Measurements from ENCODE around the gene TMEM198.
A peak's percentile ranks its signal among the peaks of the same experiment; 100 is the strongest.

TMEM198 gene

DNA sequence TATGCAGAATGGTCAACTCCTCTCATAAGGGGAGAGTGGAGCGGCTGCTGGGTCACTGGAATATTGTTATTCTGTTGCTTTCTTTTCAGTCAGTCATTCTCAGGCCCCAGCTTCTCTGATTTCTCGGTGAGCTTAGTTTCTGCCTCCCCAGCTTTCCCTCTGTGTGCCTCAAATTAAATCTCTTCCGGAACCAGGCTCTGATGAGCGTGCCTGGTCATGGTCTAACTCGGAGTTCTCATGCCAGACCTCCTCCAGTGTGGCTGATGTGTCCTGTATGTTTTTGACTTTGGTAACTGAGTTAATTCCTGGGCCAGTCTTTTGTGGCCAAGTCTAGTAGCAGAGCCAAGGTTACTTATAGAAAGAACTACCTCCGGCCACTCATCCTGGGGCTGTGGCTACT, 48.9 kb downstream of the TMEM198 start:
- no peak for DNase-seq (ENCODE audit: low spot score in 2 of 2)
- no peak for ATAC-seq
- peaks cover 5% of the 10 kb centered on the region for H3K36me3 Mint-ChIP-seq
- no peak overlapping the region for H3K4me3 Mint-ChIP-seq
- H3K4me1 Mint-ChIP-seq = peaks cover 5% of the 10 kb centered on the region
- no peaks in the 10 kb centered on the region for H3K9me3 Mint-ChIP-seq
- H3K27ac Mint-ChIP-seq = no peak overlapping the region

DNA sequence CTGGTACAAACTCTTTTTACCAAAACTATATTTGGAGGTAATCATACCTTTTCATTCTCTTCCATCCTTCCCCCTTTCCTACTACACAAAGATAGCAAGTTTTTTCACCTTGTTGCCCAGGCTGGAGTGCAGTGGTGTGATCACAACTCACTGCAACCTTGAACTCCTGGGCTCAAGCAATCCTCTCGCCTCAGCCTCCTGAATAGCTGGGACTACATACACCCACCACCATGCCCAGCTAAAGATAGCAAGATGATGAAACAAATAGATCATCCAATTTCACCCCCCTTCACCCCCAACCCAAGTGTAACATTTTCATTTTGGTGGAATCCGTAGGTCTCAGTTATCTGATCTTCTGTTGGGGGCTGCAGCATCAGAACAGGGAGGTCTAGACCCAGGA, 49.3 kb downstream of the TMEM198 start:
- H3K36me3 Mint-ChIP-seq = peaks cover 9% of the 10 kb centered on the region
- ATAC-seq = no peak

DNA sequence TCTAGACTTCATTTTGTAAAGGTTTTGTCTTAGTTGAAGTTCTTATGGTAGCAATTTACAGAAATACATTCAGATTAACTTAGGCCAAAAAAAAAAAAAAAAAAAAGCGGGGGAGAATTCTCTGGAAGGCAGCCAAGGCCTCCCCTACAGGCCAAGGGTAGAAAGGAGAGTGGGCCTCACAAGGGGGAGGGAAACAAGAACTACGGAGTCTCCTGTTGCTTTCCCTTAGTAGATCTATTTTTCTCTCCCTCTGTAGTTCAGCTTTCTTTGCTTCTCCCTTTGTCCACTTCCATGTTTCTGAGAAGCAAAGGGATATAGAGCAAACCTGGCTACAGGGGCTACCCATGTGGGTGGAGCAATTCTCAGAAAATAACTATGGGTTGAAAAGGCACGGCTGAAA, 51.4 kb downstream of the TMEM198 start:
- Mint-ChIP-seq H3K27ac (no peak overlapping the region), H3K4me1 (peaks cover 23% of the 10 kb centered on the region), H3K4me3 (no peak overlapping the region), H3K36me3 (peaks cover 10% of the 10 kb centered on the region), H3K9me3 (no peaks in the 10 kb centered on the region)
- DNase-seq (ENCODE audit: low spot score in 2 of 2) = no peak
- ATAC-seq = no peak

More for the DNA sequence above, 49.3 kb downstream of the TMEM198 start:
- no peak for DNase-seq (ENCODE audit: low spot score in 2 of 2)
- Mint-ChIP-seq H3K4me3 (no peak overlapping the region), H3K9me3 (no peaks in the 10 kb centered on the region), H3K4me1 (peaks cover 8% of the 10 kb centered on the region), H3K27ac (no peak overlapping the region)

DNA sequence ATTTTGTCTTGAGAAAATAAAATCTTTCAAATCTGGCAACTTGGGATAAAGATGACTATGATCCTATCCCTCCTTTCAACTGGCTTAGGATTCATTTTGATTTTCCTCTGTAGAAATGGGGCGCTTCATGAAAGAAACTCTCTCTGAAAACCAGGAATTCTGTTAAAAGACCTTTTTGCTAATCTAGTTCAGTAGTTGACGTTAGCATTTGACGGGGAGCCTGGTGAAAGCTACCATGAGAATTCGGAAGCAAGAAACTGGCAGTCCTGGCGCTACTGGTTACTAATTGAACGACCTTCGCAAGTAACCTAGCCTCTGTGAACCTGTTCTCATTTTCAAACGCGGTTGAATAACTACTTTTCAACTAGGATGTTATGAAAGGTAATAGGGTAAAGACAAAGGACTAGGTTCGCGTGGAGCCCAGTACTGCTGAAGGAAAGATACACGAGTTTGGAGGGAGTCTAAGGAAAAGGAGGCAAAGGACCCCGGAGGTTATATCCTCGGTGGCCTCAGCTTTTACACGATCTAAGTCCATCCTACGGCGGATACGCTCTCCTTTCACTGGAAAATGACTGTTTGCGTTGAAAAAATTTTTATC, 53.2 kb downstream of the TMEM198 start:
- Mint-ChIP-seq H3K4me1 (peaks cover 23% of the 10 kb centered on the region), H3K4me3 (peak overlapping the region; percentile 86), H3K9me3 (no peaks in the 10 kb centered on the region), H3K27ac (peak overlapping the region; percentile 93), H3K36me3 (peaks cover 20% of the 10 kb centered on the region)
- no peak for ATAC-seq
- DNase-seq (ENCODE audit: low spot score in 2 of 2) = no peak

DNA sequence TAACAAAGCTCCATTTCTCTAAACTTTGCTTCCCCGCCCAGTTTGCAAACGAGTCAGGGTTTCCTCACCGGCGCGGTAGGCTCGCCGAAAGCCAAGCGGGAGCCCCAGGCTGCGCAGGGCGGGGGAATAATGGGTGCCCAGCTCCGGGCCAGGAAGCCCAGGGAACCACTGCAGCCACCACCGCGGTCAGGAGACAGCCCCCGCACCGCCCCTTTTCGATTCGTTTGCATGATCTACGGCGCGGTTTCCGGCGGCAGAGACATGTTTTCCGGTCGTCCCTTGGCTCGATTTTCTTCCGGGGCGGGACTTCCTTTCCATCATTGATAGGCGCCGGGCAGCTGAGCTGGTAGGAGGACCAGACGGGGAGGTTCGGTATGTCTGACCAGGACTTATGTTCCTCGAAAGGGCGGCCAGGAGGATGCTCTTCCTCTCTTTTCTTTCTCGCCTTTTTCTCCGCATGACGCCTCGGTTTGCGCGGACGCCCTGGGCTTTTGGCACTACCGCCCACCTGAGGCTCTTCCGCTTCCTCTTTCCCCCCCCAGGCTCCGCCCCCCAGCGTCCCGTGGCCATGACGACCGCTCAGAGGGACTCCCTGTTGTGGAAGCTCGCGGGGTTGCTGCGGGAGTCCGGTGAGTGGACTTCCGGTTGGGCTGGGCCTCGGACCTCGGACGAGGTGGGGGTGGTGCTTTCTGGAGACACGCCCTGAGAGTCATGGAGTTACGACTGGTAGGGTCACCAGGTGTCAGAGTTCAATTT, 53.9 kb downstream of the TMEM198 start, which contains the start of gene STK11IP:
STK11IP (plus strand) TSS at position 306 of the 756 bp plus-strand sequence; CDS start at position 569, 263 bp downstream.
- peak; percentile 92 for ATAC-seq
- H3K27ac Mint-ChIP-seq = peak within 1 kb of the TSS; percentile 93
- DNase-seq (ENCODE audit: low spot score in 2 of 2) = peak; percentile 75 to 96
- H3K4me1 Mint-ChIP-seq = peaks cover 23% of the 10 kb centered on the region
- H3K9me3 Mint-ChIP-seq = no peaks in the 10 kb centered on the region
- H3K4me3 Mint-ChIP-seq = peak within 1 kb of the TSS; percentile 86
- peaks cover 26% of the 10 kb centered on the region for H3K36me3 Mint-ChIP-seq

DNA sequence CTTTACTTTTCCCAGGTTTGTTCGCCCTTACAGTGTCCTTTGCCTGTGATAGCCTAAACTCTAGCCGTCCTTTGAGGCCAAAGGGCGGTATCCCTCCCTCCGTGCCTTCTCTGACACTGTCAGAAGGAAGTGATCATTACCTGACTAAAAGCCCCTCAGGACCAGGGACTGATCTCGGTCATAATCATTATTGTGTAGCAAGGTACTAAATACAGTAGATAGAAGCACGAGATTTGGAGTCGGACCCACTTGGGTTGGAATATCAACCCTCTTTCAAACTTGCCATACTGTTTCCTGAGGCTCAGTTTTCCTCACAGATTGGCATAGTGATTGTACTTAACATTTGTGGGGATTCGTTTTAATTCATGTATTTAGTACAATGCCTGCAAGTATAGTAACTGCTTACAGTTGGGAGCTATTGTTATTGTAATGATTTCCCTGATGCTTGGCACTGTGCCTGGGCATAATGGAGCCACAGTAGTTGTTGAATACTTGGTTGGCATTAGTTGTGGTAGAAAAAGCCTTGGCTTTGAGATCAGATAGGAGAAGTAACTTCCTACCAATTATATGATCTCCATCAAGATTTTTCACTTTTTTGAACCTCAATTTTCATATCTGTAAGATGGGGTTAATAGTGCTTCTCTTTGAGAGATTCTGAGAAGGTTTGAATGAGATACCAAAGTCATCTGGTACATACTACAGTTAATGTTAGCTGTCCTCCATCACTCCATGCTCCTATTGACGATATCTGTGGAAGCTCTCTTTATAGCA, 54.7 kb downstream of the TMEM198 start:
- H3K4me3 Mint-ChIP-seq = peak overlapping the region; percentile 86
- H3K4me1 Mint-ChIP-seq = peaks cover 23% of the 10 kb centered on the region
- peaks cover 34% of the 10 kb centered on the region for H3K36me3 Mint-ChIP-seq
- peak overlapping the region; percentile 93 for H3K27ac Mint-ChIP-seq
- no peaks in the 10 kb centered on the region for H3K9me3 Mint-ChIP-seq
- DNase-seq (ENCODE audit: low spot score in 2 of 2) = no peak
- ATAC-seq = no peak

Data from stimulated activated effector memory CD8-positive, alpha-beta T cell treated with anti-CD3 and anti-CD28 coated beads, Interleukin-12 subunit alpha, Interleukin-12 subunit beta, amount 100 ng/mL, for 72 hours (primary cell).